Tibial nerve (tissue), 4 donors: ENCODE measurements around the gene UBA7.

Experiments
- CTCF ChIP-seq, 5 experiments: fragments of 200-600 bp in 3 of 5; fragments of 450-650 bp in 2 of 5; sonication (generic) in 3 of 5; IDR thresholded peaks; one replicate each; pipeline ENCODE4 v1.5.1; 2016 to 2019; ENCODE audit warnings: antibody characterized with exemption in 5 of 5, mild to moderate bottlenecking in 3 of 5, moderate library complexity in 2 of 5
- EP300 ChIP-seq, 2 donors: sonication (generic); formaldehyde crosslinking; IDR thresholded peaks; one replicate each; pipeline ENCODE4 v1.6.1; 2017; ENCODE audit warnings: antibody characterized with exemption in 2 of 2, mild to moderate bottlenecking in 1 of 2
- POLR2A ChIP-seq, 2 donors: fragments of 450-650 bp; IDR thresholded peaks; one replicate each; pipeline ENCODE4 v1.6.1; 2017; ENCODE audit warnings: antibody characterized with exemption in 2 of 2, mild to moderate bottlenecking in 2 of 2, moderate library complexity in 2 of 2

DNA sequence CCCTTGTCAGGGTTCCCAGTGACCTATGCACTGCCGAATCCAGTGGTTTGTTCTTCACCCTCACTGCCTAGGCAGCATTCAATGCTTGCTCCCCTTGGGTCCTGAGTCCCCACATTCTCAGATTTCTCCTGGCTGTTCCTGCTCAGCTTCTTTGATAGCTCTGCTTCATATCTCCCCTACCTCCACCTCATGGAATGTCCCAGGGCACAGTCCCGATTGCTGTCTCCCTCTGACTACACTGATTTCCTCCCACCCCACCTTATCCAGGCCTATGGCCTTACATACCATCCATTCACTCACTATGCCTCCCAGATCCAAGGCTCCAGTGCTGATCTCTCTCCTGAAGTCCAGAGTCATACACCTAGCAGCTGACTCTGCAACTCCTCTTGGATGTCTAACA, 12.6 kb downstream of the UBA7 start:
- TF ChIP-seq POLR2A (IDR thresholded peaks at IDR 0.05) (no peak), CTCF (IDR thresholded peaks at IDR 0.05) (no peak), EP300 (IDR thresholded peaks at IDR 0.05) (no peak)
